ENCODE results near the gene CRBN. TPM values are rescaled to one million over a fixed set of nuclear protein-coding genes. Genes with fewer than 3 reads are reported as not detected.
A peak's percentile ranks its signal among the peaks of the same experiment; 100 is the strongest.

The CRBN gene
- polyA plus RNA-seq, 1 of the 3 experiments (the other 2 are of a cell fraction): 17.5 TPM

GRCh38 chr3:3201611-3202010 is 22.1 kb upstream of the CRBN start:
- 56% methylated on average over 3 of the region's 3 CpGs for WGBS (ENCODE audit: low lambda C conversion rate)
- ChIA-PET POLR2A (no interaction called here), CTCF (interaction anchor here (0.8 to 5.5 kb wide), 11 partner anchors 8 to 1432 kb away, joined by 3 to 125 read pairs (median 15); no protein-coding TSS in a partner anchor)
- H3K27ac ChIP-seq (ENCODE audit: low read depth in 2 of 2, low read length in 1 of 2): no peak overlapping the region
- H2AFZ ChIP-seq (ENCODE audit: low read depth): no peak overlapping the region
- H3K27me3 ChIP-seq (ENCODE audit: insufficient read depth): no peaks in the 10 kb centered on the region
- no peaks in the 10 kb centered on the region for H3K79me2 ChIP-seq (ENCODE audit: insufficient read depth)
- H3K9me2 ChIP-seq: no peaks in the 10 kb centered on the region
- H3K4me1 ChIP-seq (ENCODE audit: control insufficient read depth in 1 of 2, insufficient read depth in 2 of 2, low read depth in 1 of 2, low read length in 1 of 2): no peaks in the 10 kb centered on the region
- no peak overlapping the region for H3K4me2 ChIP-seq
- no peaks in the 10 kb centered on the region for H3K9me3 ChIP-seq
- H3K9ac ChIP-seq: no peak overlapping the region
- H3K4me3 ChIP-seq (ENCODE audit: low read depth in 2 of 2, low read length in 1 of 2): no peak overlapping the region
- H3F3A ChIP-seq (replicated peaks; ENCODE audit: insufficient read depth): no peaks in the 10 kb centered on the region
- H4K20me1 ChIP-seq (ENCODE audit: insufficient read depth): no peaks in the 10 kb centered on the region
- no peak for TF ChIP-seq CTCF (IDR thresholded peaks at IDR 0.05)
- TF ChIP-seq PBX3 (IDR thresholded peaks at IDR 0.05): no peak
- no peak for TF ChIP-seq USF1 (IDR thresholded peaks at IDR 0.05; ENCODE audit: borderline replicate concordance, low read depth)
- no peak for TF ChIP-seq YY1 (IDR thresholded peaks at IDR 0.05; ENCODE audit: low read depth)
- TF ChIP-seq USF2 (IDR thresholded peaks at IDR 0.05; ENCODE audit: borderline replicate concordance, low read depth, low read length): no peak
- no peak for TF ChIP-seq SMC3 (IDR thresholded peaks at IDR 0.05; ENCODE audit: low read depth, low read length)
- no peak for TF ChIP-seq RCOR1 (IDR thresholded peaks at IDR 0.05; ENCODE audit: low read length)
- TF ChIP-seq ELF1 (IDR thresholded peaks at IDR 0.05): no peak
- no peaks in the 10 kb centered on the region for H3K36me3 ChIP-seq (replicated peaks in 1 of 2; ENCODE audit: control insufficient read depth in 1 of 2, insufficient read depth in 2 of 2, low read length in 1 of 2)
- DNase-seq: no peak

- H3K4me2 ChIP-seq: no peak overlapping the region
- H3K36me3 ChIP-seq (replicated peaks in 1 of 2; ENCODE audit: control insufficient read depth in 1 of 2, insufficient read depth in 2 of 2, low read length in 1 of 2): no peaks in the 10 kb centered on the region
- no peaks in the 10 kb centered on the region for H3F3A ChIP-seq (replicated peaks; ENCODE audit: insufficient read depth)
- H3K4me1 ChIP-seq (ENCODE audit: control insufficient read depth in 1 of 2, insufficient read depth in 2 of 2, low read depth in 1 of 2, low read length in 1 of 2): no peaks in the 10 kb centered on the region
- no peaks in the 10 kb centered on the region for H3K79me2 ChIP-seq (ENCODE audit: insufficient read depth)
- no peak overlapping the region for H2AFZ ChIP-seq (ENCODE audit: low read depth)
- no peaks in the 10 kb centered on the region for H3K27me3 ChIP-seq (ENCODE audit: insufficient read depth)
- no peaks in the 10 kb centered on the region for H3K9me3 ChIP-seq
- TF ChIP-seq SMC3 (IDR thresholded peaks at IDR 0.05; ENCODE audit: low read depth, low read length): peak; percentile 79
- TF ChIP-seq SIN3A (IDR thresholded peaks at IDR 0.05; ENCODE audit: borderline replicate concordance, low read depth, low read length): no peak
- peak; percentile 91 for TF ChIP-seq RAD21 (IDR thresholded peaks at IDR 0.05; ENCODE audit: low read length)
- TF ChIP-seq ELF1 (IDR thresholded peaks at IDR 0.05): no peak
- no peak for TF ChIP-seq RCOR1 (IDR thresholded peaks at IDR 0.05; ENCODE audit: low read length)
- peak; percentile 81 for TF ChIP-seq CTCF (IDR thresholded peaks at IDR 0.05)
- no peak for TF ChIP-seq FOXM1 (IDR thresholded peaks at IDR 0.05; ENCODE audit: low read depth)
- H3K9me2 ChIP-seq: no peaks in the 10 kb centered on the region
- POLR2A ChIA-PET: no interaction called here
- peak; percentile 38 for DNase-seq
- H3K9ac ChIP-seq: no peak overlapping the region
- H4K20me1 ChIP-seq (ENCODE audit: insufficient read depth): no peaks in the 10 kb centered on the region
- CTCF ChIA-PET: interaction anchor here (0.5 to 5.5 kb wide), 30 partner anchors 9 to 1433 kb away, joined by 3 to 125 read pairs (median 4); no protein-coding TSS in a partner anchor
- 17% methylated on average over 7 of the region's 7 CpGs for WGBS (ENCODE audit: low lambda C conversion rate)
- no peak overlapping the region; a peak in 1 of 4 replicates for H3K4me3 ChIP-seq (ENCODE audit: low read depth in 2 of 2, low read length in 1 of 2)
- H3K27ac ChIP-seq (ENCODE audit: low read depth in 2 of 2, low read length in 1 of 2): no peak overlapping the region
Observed at GRCh38 chr3:3200632-3201212, 21.2 kb upstream of the CRBN start.
